Hepatocyte (in vitro differentiated cells): Measurements from ENCODE around the gene CCER1.

Experiments
- EZH2 ChIP-seq: fragments of 200-600 bp; sonication (generic); IDR thresholded peaks from 2 replicates; pipeline ENCODE4 v1.6.1; 2016; ENCODE audit warnings: antibody characterized with exemption, mild to moderate bottlenecking, borderline replicate concordance
- EZH2phosphoT487 ChIP-seq: fragments of 200-600 bp; sonication (generic); IDR thresholded peaks from one replicate; pipeline ENCODE4 v1.6.1; 2018; ENCODE audit warnings: antibody characterized with exemption, mild to moderate bottlenecking, low read depth, moderate library complexity; ENCODE audit not compliant: unreplicated experiment, severe bottlenecking
- TF ChIP-seq, protein P1 (sequence below): fragments of 200-600 bp; sonication (generic); IDR thresholded peaks from 2 replicates; pipeline ENCODE4 v1.5.1; 2016; ENCODE audit warnings: antibody characterized with exemption, mild to moderate bottlenecking; ENCODE audit not compliant: poor library complexity

DNA sequence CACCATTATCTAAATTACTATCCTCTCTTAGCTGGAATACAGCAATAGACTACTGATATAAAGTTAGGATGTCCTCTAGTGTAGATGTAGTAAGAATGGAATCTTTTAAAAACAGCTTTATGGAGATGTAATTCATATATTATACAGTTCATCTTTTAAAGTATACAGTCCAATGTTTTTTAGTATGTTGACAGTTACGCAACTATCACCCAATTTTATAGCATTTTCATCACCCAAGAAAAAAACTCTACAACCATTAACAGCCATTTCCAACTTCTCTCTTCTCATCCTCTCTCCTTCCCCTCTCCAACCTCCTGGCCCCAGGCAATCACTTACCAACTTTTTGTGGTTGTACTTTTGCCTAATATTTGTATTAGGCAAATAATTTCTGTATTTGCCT is 27.2 kb upstream of the CCER1 start:
- TF ChIP-seq, protein P1, sequence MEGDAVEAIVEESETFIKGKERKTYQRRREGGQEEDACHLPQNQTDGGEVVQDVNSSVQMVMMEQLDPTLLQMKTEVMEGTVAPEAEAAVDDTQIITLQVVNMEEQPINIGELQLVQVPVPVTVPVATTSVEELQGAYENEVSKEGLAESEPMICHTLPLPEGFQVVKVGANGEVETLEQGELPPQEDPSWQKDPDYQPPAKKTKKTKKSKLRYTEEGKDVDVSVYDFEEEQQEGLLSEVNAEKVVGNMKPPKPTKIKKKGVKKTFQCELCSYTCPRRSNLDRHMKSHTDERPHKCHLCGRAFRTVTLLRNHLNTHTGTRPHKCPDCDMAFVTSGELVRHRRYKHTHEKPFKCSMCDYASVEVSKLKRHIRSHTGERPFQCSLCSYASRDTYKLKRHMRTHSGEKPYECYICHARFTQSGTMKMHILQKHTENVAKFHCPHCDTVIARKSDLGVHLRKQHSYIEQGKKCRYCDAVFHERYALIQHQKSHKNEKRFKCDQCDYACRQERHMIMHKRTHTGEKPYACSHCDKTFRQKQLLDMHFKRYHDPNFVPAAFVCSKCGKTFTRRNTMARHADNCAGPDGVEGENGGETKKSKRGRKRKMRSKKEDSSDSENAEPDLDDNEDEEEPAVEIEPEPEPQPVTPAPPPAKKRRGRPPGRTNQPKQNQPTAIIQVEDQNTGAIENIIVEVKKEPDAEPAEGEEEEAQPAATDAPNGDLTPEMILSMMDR: no peak
- no peak for TF ChIP-seq EZH2
- no peak for TF ChIP-seq EZH2phosphoT487
